SU-DHL-6 (cell line): ENCODE measurements around the gene WASL.

Experiments
- H2AFZ ChIP-seq: fragments of 200-600 bp; sonication (generic); 2 replicates; pipeline ENCODE4 v1.6.1; 2014; ENCODE audit warnings: low read depth, mild to moderate bottlenecking, moderate library complexity, mixed read lengths, antibody characterized with exemption, low read length; ENCODE audit not compliant: severe bottlenecking
- H3F3A ChIP-seq: fragments of 200-600 bp; shearing (Covaris generic); 2 replicates; pipeline ENCODE4 v1.6.0; 2016; ENCODE audit warnings: antibody characterized with exemption, mild to moderate bottlenecking; ENCODE audit not compliant: insufficient read depth
- H3K27ac ChIP-seq: fragments of 200-600 bp; sonication (generic); 2 replicates; pipeline ENCODE4 v1.5.1; 2016; ENCODE audit warnings: low read depth, mild to moderate bottlenecking, low read length, moderate library complexity, mixed read lengths
- H3K27me3 ChIP-seq: fragments of 200-600 bp; sonication (generic), shearing (Covaris generic); 2 replicates; pipeline ENCODE4 v1.6.0; 2014; ENCODE audit warnings: mild to moderate bottlenecking, low read length
- H3K36me3 ChIP-seq: fragments of 200-600 bp; sonication (generic); 2 replicates; pipeline ENCODE4 v1.6.1; 2014; ENCODE audit warnings: mild to moderate bottlenecking, low read length, mixed read lengths
- H3K4me2 ChIP-seq: fragments of 300-600, 200-600 bp; shearing (Covaris generic), sonication (generic); 2 replicates; pipeline ENCODE4 v1.6.0; 2014; ENCODE audit warnings: low read length, low read depth, mild to moderate bottlenecking; ENCODE audit not compliant: poor library complexity, severe bottlenecking
- H3K4me3 ChIP-seq: fragments of 200-600 bp; sonication (generic); 2 replicates; pipeline ENCODE4 v1.5.1; 2014; ENCODE audit warnings: antibody characterized with exemption, low read length, mild to moderate bottlenecking, mixed read lengths; ENCODE audit not compliant: insufficient read depth, poor library complexity, severe bottlenecking
- H3K79me2 ChIP-seq: fragments of 200-600 bp; sonication (generic); 2 replicates; pipeline ENCODE4 v1.6.1; 2014; ENCODE audit warnings: mild to moderate bottlenecking, low read length, moderate library complexity; ENCODE audit not compliant: insufficient read depth
- H3K9ac ChIP-seq: fragments of 200-600 bp; sonication (generic); 2 replicates; pipeline ENCODE4 v1.7.0; 2014; ENCODE audit warnings: mild to moderate bottlenecking, low read length
- H3K9me2 ChIP-seq: fragments of 200-600 bp; sonication (generic); replicated peaks from 2 replicates; pipeline ENCODE4 v1.6.1; 2014; ENCODE audit warnings: low read length; ENCODE audit not compliant: insufficient read depth
- H3K9me3 ChIP-seq: fragments of 200-600 bp; sonication (generic); 2 replicates; pipeline ENCODE4 v1.6.1; 2014; ENCODE audit warnings: low read length, mixed read lengths; ENCODE audit not compliant: insufficient read depth
- H4K20me1 ChIP-seq: fragments of 200-600 bp; sonication (generic); 2 replicates; pipeline ENCODE4 v1.6.1; 2014; ENCODE audit warnings: low read depth, mild to moderate bottlenecking, antibody characterized with exemption, low read length, moderate library complexity, mixed read lengths
- EZH2phosphoT487 ChIP-seq: fragments of 200-600 bp; sonication (generic), shearing (Covaris generic); conservative IDR thresholded peaks from 2 replicates; pipeline ENCODE4 v1.6.1; 2018; ENCODE audit warnings: mild to moderate bottlenecking, antibody characterized with exemption, low read length, moderate library complexity, mixed read lengths
- TF ChIP-seq, protein P1 (sequence below): fragments of 200-600 bp; sonication (generic); IDR thresholded peaks from one replicate; pipeline ENCODE4 v1.5.1; 2017; ENCODE audit warnings: antibody characterized with exemption, mild to moderate bottlenecking, low read length, moderate library complexity; ENCODE audit not compliant: insufficient read depth, poor library complexity, severe bottlenecking

Gene WASL

DNA sequence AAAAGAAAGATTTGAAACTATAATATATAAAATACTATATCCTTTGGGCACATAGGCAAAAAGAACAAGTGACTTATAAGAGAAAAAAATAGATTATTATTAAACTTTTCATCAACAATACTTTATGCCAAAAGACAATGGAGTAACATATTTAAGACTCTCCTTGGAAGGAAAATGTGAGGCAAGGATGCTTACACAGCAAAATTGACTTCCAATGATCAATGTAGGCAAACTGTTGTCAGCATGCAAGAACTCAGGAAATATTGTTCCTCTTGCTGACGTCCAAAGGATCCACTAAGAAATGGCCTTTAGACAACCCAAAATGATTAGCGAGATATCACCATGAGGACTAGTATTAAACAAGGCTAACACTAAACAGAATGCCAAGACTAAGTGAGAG is 116.0 kb downstream of the WASL start:
- H3K9ac ChIP-seq: no peak overlapping the region
- H3F3A ChIP-seq: no peaks in the 10 kb centered on the region
- H3K36me3 ChIP-seq: no peaks in the 10 kb centered on the region
- H3K4me3 ChIP-seq: no peak overlapping the region
- no peaks in the 10 kb centered on the region for H4K20me1 ChIP-seq
- H3K27ac ChIP-seq: no peak overlapping the region
- no peaks in the 10 kb centered on the region for H3K9me3 ChIP-seq
- no peak overlapping the region for H2AFZ ChIP-seq
- no peaks in the 10 kb centered on the region for H3K27me3 ChIP-seq
- H3K79me2 ChIP-seq: no peaks in the 10 kb centered on the region
- TF ChIP-seq, protein P1, sequence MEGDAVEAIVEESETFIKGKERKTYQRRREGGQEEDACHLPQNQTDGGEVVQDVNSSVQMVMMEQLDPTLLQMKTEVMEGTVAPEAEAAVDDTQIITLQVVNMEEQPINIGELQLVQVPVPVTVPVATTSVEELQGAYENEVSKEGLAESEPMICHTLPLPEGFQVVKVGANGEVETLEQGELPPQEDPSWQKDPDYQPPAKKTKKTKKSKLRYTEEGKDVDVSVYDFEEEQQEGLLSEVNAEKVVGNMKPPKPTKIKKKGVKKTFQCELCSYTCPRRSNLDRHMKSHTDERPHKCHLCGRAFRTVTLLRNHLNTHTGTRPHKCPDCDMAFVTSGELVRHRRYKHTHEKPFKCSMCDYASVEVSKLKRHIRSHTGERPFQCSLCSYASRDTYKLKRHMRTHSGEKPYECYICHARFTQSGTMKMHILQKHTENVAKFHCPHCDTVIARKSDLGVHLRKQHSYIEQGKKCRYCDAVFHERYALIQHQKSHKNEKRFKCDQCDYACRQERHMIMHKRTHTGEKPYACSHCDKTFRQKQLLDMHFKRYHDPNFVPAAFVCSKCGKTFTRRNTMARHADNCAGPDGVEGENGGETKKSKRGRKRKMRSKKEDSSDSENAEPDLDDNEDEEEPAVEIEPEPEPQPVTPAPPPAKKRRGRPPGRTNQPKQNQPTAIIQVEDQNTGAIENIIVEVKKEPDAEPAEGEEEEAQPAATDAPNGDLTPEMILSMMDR: no peak
- TF ChIP-seq EZH2phosphoT487: no peak
- H3K9me2 ChIP-seq: no peaks in the 10 kb centered on the region
- H3K4me2 ChIP-seq: no peak overlapping the region
